ENCODE data around the gene FEZ2.
A peak's percentile ranks its signal among the peaks of the same experiment; 100 is the strongest.

The FEZ2 gene

GRCh38 chr2:36530178-36530982 is 67.6 kb downstream of the FEZ2 start:
- peak; percentile 49 for DNase-seq (ENCODE audit: low read depth)

GRCh38 chr2:36528766-36529392 is 69.1 kb downstream of the FEZ2 start:
- no peak for DNase-seq (ENCODE audit: low read depth)

GRCh38 chr2:36528274-36528673 is 69.7 kb downstream of the FEZ2 start:
- DNase-seq (ENCODE audit: low read depth), result no peak

- no peak for DNase-seq (ENCODE audit: low read depth)
Observed at GRCh38 chr2:36526226-36526625, 71.7 kb downstream of the FEZ2 start.

- no peak for DNase-seq (ENCODE audit: low read depth)
Observed at GRCh38 chr2:36525245-36525644, 72.7 kb downstream of the FEZ2 start.

- DNase-seq (ENCODE audit: low read depth), result no peak
Observed at GRCh38 chr2:36523153-36523552, 74.8 kb downstream of the FEZ2 start.

GRCh38 chr2:36520431-36520830 is 77.5 kb downstream of the FEZ2 start:
- DNase-seq (ENCODE audit: low read depth), result no peak

- DNase-seq (ENCODE audit: low read depth), result no peak
Observed at GRCh38 chr2:36516136-36516870, 81.7 kb downstream of the FEZ2 start.

GRCh38 chr2:36515538-36515937 is 82.4 kb downstream of the FEZ2 start:
- DNase-seq (ENCODE audit: low read depth), result no peak

GRCh38 chr2:36513661-36514060 is 84.3 kb downstream of the FEZ2 start:
- no peak for DNase-seq (ENCODE audit: low read depth)

- no peak for DNase-seq (ENCODE audit: low read depth)
Observed at GRCh38 chr2:36512705-36513104, 85.3 kb downstream of the FEZ2 start.

- no peak for DNase-seq (ENCODE audit: low read depth)
Observed at GRCh38 chr2:36511858-36512603, 85.9 kb downstream of the FEZ2 start.

GRCh38 chr2:36509075-36509474 is 88.9 kb downstream of the FEZ2 start:
- no peak for DNase-seq (ENCODE audit: low read depth)

GRCh38 chr2:36507408-36507812 is 90.6 kb downstream of the FEZ2 start:
- DNase-seq (ENCODE audit: low read depth), result no peak
